GM21360 (cell line): ENCODE measurements around the gene DBF4.
"Not testable (repeated sequence)": the region's sequence is repeated elsewhere in the genome, so short reads cannot be mapped to it uniquely, and the experiment has no call there.

Experiments
- ATAC-seq: cut with Tn5 transposase; IDR thresholded peaks from one replicate; pipeline ENCODE4 v1.9.1; 2021; ENCODE audit warnings: mild to moderate bottlenecking, moderate library complexity; ENCODE audit not compliant: unreplicated experiment

Gene DBF4

DNA sequence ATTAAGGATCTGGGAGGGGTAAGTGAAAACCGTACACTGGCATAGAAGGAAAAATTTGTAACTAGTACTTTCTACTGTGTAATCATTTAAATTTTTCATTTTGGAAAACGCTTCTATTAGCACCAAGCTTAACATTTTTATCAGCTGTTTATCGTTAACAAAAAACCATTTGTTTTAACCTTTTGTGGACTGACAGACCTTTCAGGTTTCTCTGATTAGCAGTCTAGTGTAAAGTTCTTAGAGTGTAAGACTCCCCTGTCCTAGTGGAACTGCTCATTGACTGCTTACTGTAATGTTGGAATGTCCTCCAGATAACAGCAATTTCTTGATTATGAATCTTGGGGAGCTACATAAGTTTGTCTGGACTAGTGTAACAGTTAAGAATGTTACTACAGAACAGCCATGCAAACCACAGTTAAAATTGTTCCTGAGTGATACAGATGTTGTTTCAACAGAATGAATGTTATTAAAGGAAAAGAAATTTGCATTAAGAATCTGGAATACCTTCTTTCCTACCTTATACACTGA is 2.0 kb downstream of the DBF4 start:
- ATAC-seq = no peak

DNA sequence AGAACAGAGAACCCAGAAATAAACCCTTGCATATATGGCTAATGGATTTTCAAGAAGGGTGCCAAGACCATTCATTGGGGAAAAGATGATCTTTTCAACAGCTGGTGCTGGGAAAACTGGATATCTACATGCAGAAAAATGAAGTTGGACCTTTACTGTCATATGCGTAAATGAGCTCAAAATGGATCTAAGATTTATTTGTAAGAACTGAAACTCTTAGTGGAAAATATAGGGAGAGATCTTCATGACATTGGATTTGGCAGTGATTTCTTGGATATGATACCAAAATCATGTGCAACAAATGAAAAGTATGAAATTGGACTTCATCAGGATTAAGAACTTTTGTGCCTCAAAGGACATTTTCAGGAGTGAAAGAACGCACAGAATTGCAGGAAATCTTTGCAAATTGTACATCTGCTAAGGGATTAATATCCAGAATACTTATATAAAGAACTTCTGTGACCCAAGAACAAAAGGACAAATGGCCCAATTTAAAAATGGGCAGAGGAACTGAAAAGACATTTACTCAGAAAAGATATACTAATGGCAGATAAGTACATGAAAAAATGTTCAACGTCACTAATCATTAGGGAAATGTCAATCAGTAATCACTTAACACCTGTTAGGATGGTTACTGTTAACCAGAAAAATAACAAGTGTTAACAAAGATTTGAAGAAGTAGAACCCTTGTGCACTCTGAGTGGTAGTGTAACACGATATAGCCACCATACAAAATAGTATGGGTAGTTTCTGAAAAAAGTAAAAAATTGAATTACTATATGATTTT is 6.1 kb downstream of the DBF4 start:
- ATAC-seq = no peak

DNA sequence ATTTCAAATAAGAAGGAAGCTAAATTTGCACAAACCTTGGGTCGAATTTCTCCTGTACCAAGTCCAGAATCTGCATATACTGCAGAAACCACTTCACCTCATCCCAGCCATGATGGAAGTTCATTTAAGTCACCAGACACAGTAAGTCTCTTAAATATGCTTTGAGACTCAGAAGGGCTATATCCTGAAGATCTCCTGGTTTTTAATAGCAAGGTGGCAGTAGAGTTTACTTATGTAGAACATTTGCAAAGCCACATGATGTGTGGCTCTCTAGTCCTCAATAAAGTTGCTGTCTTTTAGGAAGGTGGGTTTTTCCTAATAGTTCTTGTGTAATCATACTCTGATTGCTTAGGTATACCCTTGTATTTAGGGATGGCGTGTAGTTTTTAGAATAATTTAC is 8.7 kb downstream of the DBF4 start:
- no peak for ATAC-seq

GRCh38 chr7:87886875-87887274 is 10.6 kb downstream of the DBF4 start:
- no peak for ATAC-seq

DNA sequence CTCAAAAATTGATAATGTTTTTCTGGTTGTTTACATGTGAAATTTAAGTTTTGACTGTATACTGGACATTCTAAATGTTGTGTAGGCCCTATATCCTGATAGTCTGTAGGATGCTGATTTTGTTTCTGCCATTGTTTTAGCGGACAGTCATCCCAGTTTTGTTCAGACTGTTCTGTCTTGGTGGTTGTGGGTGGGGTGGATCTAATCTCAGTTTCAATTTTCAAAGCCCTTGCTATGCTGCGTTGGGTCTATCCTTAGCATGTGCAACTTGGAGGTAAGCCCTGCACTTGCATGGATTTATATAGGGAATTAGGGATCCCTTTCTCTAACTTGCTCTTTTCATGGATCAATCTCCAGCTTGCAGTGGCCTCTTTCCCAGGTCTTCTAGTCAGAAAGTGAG is 19.1 kb downstream of the DBF4 start:
- ATAC-seq = no peak

GRCh38 chr7:87899255-87899654 is 23.0 kb downstream of the DBF4 start:
- ATAC-seq = no peak

- not testable (repeated sequence) for ATAC-seq
Observed at GRCh38 chr7:87907136-87907906, 31.0 kb downstream of the DBF4 start.

GRCh38 chr7:87908814-87909213 is 32.5 kb downstream of the DBF4 start:
- not testable (repeated sequence) for ATAC-seq

- ATAC-seq = no peak
Observed at GRCh38 chr7:87912121-87912520, 35.8 kb downstream of the DBF4 start.

- no peak for ATAC-seq
Observed at GRCh38 chr7:87918740-87919139, 42.4 kb downstream of the DBF4 start.

DNA sequence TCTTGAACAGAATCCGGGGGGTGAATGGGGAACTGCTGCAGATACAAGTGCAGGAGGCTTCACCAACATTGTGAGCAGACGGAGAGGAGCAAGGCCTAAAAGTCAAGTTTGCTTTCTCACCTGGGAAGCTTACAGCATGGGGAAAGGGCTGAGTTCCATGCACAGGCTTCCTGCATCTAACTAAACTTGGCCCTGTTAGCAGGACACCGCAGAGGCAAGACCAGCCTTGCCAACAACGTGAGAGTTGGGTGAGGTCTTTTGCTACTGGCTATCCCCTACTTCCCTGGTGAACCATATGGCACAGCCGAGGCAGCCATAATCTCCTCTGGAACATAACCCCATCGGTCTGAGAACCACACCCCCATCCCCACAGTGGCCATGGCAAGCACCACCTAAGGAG is 43.6 kb downstream of the DBF4 start:
- no peak for ATAC-seq

DNA sequence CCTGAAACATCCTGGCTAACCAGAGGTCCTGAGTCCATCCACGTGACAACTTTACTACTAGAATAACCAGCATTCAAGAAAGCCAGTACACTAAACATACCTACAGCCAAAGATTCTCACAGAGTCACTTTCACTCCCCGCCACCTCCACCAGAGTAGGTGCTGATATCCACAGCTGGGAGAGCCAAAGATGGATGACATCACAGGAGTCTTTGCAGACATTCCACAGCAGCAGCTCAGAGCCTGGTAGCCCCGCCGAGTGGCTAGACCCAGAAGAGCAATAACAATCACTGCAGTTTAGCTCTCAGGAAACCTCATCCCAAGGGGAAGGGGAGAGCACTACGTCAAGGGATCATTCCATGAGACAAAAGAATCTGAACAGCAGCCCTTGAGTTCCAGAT is 44.3 kb downstream of the DBF4 start:
- no peak for ATAC-seq

DNA sequence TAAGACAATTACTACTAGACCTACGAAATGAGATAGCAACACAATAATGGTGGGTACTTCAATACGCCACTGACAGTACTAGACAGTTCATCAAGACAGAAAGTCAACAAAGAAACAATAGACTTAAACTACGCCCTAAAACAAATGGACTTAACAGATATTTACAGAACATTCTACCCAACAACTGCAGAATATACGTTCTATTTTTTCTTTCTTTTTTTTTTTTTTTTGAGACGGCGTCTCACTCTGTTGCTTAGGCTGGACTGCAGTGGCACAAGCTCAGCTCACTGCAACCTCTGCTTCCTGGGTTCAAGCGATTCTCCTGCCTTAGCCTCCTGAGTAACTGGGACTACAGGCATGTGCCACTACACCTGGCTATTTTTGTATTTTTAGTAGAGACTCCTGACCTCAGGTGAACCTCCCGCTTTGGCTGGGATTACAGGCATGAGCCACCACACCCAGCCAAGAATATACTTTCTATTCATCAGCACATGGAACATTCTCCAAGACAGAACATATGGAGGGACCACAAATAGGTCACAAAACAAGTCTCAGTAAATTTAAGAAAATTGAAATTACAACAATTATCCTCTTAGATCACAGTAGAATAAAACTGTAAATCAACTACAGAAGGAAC is 46.6 kb downstream of the DBF4 start:
- not testable (repeated sequence) for ATAC-seq

DNA sequence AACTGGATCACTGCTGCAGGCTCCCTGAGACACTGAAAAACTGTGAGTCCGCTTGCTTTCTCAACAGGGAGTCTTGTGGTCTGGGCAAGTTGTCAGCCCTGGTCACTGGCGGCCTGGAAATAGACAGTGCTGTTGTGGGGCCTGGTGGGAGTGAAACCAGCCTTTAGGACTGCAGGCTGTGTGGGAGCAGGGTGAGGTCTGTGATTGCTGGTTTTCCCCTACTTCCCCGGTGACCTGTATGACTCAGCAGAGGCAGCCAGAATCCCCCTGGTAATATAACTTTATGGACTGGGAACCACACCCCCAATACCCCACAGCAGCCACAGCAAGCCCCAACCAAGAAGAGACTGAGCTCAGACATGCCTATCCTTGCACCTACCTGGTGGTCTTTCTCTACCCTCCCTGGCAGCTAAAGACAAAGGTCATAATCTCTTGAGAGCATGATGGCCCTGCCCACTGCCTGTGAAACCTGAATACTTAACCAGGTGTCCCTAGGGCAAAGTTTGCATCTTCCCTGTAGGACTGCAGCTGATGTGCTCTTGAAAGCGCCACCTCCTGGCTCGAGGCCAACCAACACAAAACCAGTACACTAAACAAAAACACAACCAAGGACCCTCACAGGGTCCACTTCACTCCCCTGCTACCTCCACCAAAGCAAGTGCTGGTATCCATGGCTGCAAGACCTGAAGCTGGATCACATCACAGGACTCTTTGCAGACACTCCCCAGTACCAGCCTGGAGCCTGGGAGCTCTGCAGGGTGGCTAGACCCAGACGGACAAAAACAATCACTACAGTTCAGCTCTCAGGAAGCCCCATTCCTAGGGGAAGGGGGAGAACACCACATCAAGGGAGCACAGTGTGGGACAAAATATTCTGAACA is 50.5 kb downstream of the DBF4 start:
- ATAC-seq = peak; percentile 98

- ATAC-seq = peak; percentile 24
Observed at GRCh38 chr7:87933605-87933952, 57.3 kb downstream of the DBF4 start.

GRCh38 chr7:87933953-87934698 is 57.8 kb downstream of the DBF4 start, which contains the start of gene ADAM22:
Gene ADAM22 (plus strand): TSS chr7:87934251. CDS start chr7:87934466, 215 bp downstream.
- ATAC-seq = peak; percentile 95

DNA sequence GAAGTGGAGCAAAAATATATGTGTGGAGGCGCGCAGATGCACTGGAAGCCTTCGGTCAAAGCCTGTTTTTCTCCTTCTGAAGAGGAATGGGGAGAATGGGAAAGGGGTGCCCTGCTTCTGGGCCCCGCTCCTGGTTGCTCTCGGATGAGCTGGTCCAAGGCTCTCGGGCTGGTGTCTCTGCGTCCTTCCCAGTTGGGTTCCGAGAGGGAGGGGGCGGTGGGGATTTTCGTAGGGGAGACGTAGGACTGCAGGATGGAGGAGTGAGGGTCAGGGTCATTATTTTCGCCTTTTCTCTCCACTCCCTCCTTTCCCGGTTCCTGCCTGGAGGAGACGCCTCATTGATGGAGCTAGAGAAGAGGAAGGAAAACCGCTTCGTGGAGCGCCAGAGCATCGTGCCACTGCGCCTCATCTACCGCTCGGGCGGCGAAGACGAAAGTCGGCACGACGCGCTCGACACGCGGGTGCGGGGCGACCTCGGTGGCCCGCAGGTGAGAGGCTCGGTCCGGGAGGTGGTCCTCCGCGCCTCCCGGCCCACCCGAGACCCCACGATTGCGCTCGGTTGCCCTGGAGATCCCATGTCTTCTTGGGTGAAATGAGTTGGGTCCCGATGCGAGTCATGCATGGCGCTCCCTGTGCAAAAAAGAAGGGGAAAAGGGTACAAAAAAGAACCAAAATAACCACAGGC is 58.5 kb downstream of the DBF4 start:
- ATAC-seq = no peak

GRCh38 chr7:87935384-87935706 is 59.1 kb downstream of the DBF4 start:
- no peak for ATAC-seq

DNA sequence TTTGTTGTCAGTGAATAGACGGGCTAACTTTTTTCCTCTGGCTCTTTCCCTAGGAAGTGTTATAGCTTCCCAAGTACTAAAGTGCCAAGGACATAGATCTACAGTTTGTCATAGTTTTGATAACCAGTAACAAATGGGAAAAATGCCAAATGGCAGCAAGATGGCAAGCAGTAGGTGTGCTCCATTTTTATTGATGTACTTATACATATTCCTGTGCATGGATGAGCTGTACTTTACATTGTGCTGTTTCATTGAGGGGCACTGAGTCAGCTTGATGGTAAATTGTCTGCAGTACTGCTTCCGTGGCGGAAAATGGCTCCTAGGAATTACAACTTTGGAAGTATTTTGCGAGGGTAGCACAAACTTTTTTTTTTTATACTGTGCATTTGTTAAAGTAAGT is 64.8 kb downstream of the DBF4 start:
- ATAC-seq = no peak
